ENCODE measurements around the gene DNAH11.

Gene DNAH11

DNA sequence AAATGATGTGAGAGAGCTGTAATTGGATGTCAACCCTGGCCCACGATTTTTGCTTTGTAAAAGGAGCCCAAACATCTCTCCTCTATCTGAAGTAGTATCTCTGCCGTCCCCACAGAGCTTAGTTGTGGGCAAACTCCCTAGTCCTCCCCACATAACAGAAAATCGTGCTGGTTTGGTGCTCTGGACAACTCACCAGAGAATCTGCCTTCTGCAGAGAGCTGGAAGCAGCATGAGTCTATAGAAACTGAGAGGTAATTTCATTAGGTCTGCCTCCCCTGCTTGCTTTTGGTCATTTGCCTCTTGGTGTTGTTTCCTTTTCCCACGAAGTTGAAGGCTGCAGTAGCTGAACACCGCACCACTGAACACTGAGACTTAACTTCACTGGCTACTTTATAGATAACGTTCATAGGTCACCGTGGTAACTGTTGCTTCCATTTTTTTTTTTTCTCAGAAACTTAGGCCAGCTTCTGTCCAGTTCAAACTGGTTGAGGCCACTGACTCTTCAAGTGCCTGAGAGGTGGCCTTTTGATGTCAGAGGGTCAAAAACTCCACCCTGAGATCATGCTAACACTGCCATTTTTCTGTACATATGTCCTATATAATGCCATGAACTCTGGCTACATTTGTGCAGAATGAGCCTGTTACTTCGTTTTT lies 406.2 kb downstream of the DNAH11 start:
- peaks cover 4% of the 10 kb centered on the region for H3K27me3 Mint-ChIP-seq (ENCODE audit: low read depth)
- TF ChIP-seq, protein P1, sequence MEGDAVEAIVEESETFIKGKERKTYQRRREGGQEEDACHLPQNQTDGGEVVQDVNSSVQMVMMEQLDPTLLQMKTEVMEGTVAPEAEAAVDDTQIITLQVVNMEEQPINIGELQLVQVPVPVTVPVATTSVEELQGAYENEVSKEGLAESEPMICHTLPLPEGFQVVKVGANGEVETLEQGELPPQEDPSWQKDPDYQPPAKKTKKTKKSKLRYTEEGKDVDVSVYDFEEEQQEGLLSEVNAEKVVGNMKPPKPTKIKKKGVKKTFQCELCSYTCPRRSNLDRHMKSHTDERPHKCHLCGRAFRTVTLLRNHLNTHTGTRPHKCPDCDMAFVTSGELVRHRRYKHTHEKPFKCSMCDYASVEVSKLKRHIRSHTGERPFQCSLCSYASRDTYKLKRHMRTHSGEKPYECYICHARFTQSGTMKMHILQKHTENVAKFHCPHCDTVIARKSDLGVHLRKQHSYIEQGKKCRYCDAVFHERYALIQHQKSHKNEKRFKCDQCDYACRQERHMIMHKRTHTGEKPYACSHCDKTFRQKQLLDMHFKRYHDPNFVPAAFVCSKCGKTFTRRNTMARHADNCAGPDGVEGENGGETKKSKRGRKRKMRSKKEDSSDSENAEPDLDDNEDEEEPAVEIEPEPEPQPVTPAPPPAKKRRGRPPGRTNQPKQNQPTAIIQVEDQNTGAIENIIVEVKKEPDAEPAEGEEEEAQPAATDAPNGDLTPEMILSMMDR (IDR thresholded peaks at IDR 0.05; ENCODE audit: unreplicated experiment in 3 of 3), result no peak
- no peaks in the 10 kb centered on the region for H3K9me3 Mint-ChIP-seq
- no peaks in the 10 kb centered on the region for H3K36me3 Mint-ChIP-seq (ENCODE audit: low read depth)
- H3K4me1 Mint-ChIP-seq, result peaks cover 24% of the 10 kb centered on the region
- H3K27ac Mint-ChIP-seq, result peak overlapping the region; percentile 3 to 63 (median 10)
- H3K4me3 Mint-ChIP-seq, result peak overlapping the region in 2 of 3 experiments; percentile 43 to 53

Data from nephron (organoid).